ENCODE data around the gene VCAN. TPM values are rescaled to one million over a fixed set of nuclear protein-coding genes. Genes with fewer than 3 reads are reported as not detected.

Gene VCAN
- total RNA-seq, 1 experiment from 2014 or later, result not detected

- DNase-seq (ENCODE audit: low spot score), result no peak
Observed at GRCh38 chr5:83531661-83532060, 60.1 kb downstream of the VCAN start.

GRCh38 chr5:83538786-83539462, 67.4 kb downstream of the VCAN start:
- DNase-seq (ENCODE audit: low spot score), result no peak

GRCh38 chr5:83539463-83539790, 67.9 kb downstream of the VCAN start:
- DNase-seq (ENCODE audit: low spot score), result no peak

GRCh38 chr5:83540105-83540504, 68.6 kb downstream of the VCAN start:
- no peak for DNase-seq (ENCODE audit: low spot score)

GRCh38 chr5:83540783-83541182, 69.2 kb downstream of the VCAN start:
- DNase-seq (ENCODE audit: low spot score), result no peak

GRCh38 chr5:83542839-83543238, 71.3 kb downstream of the VCAN start:
- DNase-seq (ENCODE audit: low spot score), result no peak

GRCh38 chr5:83543898-83544297, 72.4 kb downstream of the VCAN start:
- DNase-seq (ENCODE audit: low spot score), result no peak

GRCh38 chr5:83547161-83547560, 75.6 kb downstream of the VCAN start:
- DNase-seq (ENCODE audit: low spot score), result no peak

GRCh38 chr5:83547889-83548288, 76.3 kb downstream of the VCAN start:
- no peak for DNase-seq (ENCODE audit: low spot score)

GRCh38 chr5:83548581-83548980, 77.0 kb downstream of the VCAN start:
- no peak for DNase-seq (ENCODE audit: low spot score)

- no peak for DNase-seq (ENCODE audit: low spot score)
Observed at GRCh38 chr5:83549076-83549475, 77.5 kb downstream of the VCAN start.

GRCh38 chr5:83549674-83550073, 78.1 kb downstream of the VCAN start:
- no peak for DNase-seq (ENCODE audit: low spot score)

- no peak for DNase-seq (ENCODE audit: low spot score)
Observed at GRCh38 chr5:83551821-83552220, 80.3 kb downstream of the VCAN start.

- DNase-seq (ENCODE audit: low spot score), result no peak
Observed at GRCh38 chr5:83552275-83552674, 80.7 kb downstream of the VCAN start.

GRCh38 chr5:83553000-83553486, 81.5 kb downstream of the VCAN start:
- DNase-seq (ENCODE audit: low spot score), result no peak

GRCh38 chr5:83554133-83554532, 82.6 kb downstream of the VCAN start:
- no peak for DNase-seq (ENCODE audit: low spot score)

- no peak for DNase-seq (ENCODE audit: low spot score)
Observed at GRCh38 chr5:83554686-83555085, 83.1 kb downstream of the VCAN start.

GRCh38 chr5:83555263-83555662, 83.7 kb downstream of the VCAN start:
- DNase-seq (ENCODE audit: low spot score), result no peak

GRCh38 chr5:83556190-83556589, 84.6 kb downstream of the VCAN start:
- DNase-seq (ENCODE audit: low spot score), result no peak

GRCh38 chr5:83559118-83559785, 87.7 kb downstream of the VCAN start:
- peak; percentile 76 for DNase-seq (ENCODE audit: low spot score)

GRCh38 chr5:83562071-83562606, 90.6 kb downstream of the VCAN start:
- DNase-seq (ENCODE audit: low spot score), result no peak

GRCh38 chr5:83562791-83563557, 91.4 kb downstream of the VCAN start:
- DNase-seq (ENCODE audit: low spot score), result peak; percentile 43

Data from HT-29 (cell line).